ENCODE data around the gene ATP6V0E2.
"Not testable (repeated sequence)": the region's sequence is repeated elsewhere in the genome, so short reads cannot be mapped to it uniquely, and the experiment has no call there.

Gene ATP6V0E2

DNA sequence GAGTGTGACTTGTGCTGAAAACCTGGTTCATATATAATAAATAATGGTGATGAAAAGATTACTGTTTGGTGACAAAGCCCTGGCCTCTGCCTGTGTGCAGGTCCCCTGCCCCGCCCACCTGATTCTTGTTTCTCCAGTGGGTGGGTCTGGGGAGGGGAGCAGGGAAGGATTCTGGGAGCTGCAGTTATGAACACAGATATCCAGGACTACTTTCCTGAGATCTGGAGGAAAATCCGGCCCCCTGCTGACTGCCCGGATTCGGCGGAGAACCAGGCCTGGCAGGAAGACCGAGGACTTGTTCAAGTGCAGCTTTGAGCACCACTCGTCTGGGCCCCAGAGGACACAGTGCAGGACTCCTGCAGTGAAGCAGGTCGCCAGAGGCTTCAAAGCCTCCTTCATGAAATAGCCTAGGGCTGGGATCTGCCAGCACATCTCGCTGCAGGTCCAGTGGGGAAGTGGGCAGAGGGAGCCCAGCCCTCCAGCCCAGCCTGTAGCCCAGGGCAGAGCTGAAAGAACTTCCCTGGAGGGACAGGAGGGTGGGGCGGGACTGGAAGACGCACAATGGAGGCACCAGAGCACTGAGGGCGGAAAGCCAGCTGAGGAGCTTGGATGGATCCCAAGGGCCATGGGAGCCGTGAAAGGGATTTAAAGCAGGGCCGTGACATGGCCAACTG, 7.0 kb downstream of the ATP6V0E2 start:
- DNase-seq = no peak

DNA sequence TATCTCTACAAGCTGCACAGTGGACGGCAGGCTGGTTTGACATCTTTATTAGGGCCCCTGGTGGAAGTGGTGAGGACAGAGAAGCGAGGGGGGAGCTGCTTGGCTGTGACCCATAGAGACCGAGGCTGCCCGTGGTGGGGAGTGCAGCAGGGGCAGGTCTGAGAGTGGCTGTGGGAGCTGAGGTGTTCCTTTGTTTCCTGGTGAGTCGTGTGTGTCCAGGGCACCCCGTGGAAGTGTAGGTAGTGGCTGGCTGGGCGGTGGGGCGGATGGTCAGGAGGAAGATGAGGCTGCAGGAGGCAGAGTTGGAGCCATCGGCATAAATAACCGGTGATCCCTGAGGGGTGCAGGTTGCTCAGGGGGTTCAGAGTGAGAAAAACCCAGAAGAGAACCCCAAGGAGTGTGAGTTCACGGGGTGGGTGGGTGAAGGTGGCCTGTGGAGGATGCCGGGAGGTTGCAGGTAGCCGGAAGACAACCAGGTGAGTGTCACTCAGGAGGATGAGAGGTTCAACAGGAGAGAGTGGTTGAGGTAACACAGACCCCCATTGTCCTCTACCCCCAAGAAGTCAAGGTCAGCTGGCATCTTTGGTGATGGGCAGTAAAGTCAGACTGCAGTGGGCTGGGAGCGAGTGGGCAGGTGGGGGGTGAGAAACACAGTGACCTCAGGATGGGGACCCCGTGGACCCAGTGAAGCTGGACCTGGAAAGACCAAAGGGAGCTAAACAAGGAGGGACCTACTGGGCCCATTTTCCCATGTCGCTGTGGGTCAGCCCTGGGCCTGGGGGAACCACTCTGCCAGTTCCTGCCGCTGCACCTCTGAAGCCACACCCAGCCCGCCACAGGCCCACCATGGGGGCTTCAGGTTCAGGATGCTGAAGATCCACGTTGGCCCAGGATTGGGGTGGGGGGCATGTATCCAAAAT, 7.8 kb downstream of the ATP6V0E2 start:
- no peak for DNase-seq

DNA sequence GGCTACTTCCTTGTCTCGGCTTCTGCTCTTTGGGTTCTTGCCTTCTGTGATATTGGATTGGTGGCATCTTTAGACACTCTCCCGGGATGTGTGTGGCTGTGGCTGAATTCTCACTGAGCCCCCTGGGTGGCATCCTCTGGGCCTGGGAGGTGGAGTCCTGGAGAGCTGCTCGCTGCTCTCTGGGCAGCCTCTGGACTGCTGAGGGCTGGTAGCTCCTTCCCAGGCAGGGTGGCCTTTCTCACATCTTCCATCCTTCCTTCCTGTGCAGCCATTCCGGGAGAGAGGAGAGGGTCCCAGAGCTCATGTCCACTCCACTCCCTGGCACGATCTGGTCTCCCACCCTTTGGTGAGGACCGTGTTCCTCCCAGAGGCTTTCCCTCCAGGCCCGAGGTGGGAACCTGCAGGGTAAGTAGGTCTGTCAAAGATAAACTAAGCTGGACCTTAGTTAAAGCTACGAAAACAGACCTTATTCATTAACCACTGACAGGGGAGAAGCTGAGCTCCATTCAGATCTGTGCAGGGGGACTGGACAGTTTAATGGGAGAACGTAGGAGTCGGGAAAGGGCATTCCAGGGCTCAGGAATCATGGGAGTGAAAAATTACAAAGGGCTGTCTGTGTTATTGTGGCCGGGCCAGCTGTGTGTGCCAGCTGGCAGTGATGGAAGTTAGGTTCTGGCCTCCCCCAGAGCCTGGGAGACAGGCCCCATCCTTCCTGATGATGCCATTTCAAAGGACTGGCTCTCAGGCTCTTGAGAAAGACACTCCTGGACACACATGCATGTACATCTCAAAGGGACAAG, 8.7 kb downstream of the ATP6V0E2 start:
- no peak for DNase-seq

DNA sequence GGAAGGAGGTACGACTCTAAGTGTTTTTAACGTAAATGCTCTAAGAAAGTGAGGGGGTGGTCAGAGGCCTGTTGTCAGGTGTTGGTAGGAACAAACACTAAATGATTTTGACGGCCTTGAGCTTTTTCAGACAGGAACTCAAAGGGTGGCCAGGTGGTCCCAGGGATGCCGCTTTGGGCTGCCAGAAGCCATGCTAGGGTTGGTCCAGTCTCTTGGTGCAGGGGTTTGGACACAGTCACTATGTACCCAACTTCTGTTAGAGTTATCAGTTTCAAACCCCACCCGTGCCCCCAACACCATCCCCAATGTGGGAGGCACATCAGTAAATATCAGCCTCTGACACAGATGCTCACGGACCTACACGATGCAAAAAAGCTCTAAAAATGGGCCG, 9.3 kb downstream of the ATP6V0E2 start:
- no peak for DNase-seq

DNA sequence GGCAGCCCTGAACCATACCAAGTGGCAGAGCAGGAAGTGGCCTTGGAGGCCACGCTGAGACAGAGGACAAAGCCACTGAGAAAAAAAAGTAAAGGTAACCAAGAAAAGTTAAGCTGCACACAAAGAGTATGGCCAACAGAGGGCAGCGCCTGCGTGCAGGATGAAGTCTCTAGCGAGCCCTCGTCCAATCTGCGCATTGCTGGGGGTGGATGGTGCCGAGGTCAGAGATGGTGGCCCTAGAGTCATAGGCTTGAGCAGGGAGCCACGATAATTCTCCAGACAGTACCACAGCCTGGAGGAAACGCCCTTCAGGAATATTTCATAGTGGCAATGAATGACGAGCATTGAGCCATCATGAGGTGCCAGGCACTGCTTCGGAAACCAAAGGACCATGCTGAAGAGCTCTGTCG, 9.7 kb downstream of the ATP6V0E2 start:
- DNase-seq = peak; percentile 15

DNA sequence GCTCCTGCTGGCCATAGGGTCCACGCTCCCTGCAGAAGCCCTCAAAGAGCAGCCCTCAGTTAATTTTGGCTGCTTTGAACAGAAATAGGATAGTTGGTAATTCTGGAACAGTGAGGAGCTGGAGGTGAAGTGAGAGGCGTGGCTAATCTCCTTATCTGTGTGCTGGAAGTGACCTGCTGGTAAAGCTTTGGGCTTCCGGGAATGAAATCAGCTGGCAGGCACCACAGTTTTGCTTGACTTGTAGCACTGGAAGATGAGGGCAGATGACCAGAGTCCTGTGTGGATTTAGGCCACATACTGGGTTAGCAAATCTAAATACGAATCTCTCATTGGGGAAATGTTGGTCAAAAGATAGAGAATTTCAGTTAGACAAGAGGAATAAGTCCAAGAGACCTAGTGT, 10.2 kb downstream of the ATP6V0E2 start:
- no peak for DNase-seq

DNA sequence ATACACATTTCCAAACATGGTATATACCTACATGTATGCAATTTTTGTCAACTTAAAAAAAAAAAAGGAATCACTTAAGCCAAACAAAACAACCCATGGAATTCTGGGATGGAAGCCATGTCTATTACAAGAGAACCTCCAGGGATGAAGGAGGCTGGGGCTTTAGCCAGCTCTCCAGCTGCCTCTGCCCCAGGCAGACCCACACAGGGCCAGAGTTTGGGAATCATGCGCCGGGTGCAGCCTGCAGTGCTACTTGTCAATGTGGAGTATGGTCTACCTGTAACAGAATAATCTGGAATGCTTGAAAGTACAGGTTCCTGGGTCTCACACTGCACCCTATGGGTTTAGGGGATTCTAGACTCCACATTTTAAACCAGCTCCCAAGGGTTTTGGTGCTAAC, 10.8 kb downstream of the ATP6V0E2 start:
- no peak for DNase-seq

DNA sequence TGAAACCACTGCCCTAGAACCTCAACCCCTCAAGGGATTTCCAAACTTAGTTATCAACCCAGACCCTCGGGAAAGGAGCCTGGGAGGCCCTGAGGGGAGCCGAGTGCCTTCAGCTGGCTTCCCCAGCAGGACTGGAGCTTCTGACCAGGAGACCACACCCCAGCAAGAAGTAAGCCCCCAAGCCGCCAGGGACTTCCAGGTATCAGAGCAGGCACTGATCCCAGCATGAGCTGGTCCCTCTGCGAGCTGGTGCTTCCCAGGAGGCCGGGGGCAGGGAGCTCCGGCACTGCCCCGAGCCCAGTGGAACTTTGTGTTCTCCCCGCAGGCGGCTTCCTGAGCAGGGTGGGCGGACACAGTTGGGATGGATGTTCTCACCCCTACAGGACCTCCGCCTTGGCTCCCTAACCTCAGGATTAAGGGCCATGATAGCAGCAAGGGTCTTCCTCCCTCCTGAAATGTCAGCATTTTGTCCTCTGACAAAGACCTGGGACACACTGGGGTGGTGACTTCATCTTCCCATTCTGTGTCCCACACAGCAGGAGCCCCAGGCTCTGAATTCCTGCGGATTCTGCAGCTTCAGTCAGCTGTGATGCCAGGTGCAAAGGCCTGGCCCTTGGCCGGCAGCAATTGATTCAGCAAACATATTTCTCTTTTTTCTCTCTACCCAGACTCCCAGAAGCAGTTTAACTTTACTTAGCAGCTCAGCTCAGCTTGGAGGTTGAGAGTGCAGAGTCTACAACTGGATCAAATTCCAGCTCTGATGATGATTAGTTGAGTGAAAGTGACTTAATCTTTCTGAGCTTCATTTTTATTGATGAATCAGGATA, 11.6 kb downstream of the ATP6V0E2 start:
- no peak for DNase-seq

DNA sequence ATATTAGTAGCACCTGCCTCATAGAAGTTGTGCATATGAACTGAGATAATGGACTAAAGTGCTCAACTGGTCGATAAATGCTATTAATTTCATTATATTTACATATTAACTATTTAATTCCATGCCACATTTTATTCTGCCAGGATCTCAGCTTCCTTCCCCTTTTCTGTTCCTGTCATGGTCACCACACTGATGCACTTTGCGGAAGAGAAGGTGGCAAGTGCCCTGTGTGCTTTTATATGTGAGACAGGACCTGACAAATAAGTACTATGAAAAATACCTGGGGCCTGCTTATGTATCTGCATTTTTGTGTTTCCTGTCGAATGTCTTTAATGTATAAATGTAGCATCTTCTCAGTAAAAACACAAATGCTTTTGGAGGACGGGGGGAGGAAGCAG, 12.2 kb downstream of the ATP6V0E2 start:
- DNase-seq = no peak

DNA sequence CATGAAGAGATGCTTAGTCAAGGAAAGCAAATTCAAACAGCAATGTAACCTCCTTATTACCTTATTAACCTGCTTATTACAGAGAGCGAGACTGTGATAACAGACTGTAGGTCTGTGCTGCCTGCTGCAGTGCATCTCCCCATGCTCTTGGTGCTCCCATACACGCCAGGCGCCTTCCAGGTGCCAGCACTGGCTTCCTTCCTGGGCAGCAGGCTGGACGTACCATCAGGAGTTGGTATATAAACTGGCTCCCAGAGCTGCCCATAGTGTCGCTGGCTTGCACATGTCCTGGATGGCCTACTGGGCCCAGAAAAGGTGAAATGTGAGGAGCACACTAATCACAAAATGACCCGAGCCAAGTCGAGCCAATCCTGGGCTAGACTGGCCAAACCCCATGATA, 13.5 kb downstream of the ATP6V0E2 start:
- DNase-seq = no peak

DNA sequence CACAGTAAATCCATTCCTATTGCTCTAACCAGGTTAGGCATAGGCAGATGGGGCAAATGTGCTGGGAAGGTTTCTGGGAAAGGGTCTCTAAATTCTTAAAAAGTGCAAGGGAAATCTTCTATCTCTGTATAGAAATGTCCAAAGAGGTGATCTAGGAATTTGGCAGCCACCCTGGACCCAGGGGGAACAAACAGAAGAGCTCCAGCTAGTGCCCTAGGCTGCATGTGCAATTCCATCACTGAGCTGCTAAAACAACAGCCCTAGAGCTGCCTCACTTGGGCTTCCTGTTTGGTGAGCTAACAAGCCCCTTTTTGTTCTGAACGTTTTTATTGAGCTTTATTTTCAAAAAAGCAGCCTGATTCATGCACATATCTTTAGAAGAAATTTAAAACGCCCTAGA, 16.9 kb downstream of the ATP6V0E2 start:
- not testable (repeated sequence) for DNase-seq

DNA sequence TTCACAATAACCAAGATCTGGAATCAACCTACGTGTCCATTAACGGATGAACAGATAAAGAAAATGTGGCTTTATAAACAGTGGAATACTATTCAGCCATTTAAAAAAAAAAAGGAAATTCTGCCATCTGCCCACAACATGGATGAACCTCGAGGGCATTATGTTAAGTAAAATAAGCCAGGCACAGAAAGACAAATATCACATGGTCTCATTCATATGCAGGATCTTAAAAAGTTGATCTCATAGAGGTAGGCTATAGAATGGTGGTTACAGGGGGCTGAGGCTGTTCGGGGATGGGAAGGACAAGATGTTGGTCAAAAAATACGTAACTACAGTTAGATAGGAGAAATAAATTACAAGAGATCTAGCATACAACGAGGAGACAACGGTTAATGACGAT, 21.2 kb downstream of the ATP6V0E2 start:
- not testable (repeated sequence) for DNase-seq

DNA sequence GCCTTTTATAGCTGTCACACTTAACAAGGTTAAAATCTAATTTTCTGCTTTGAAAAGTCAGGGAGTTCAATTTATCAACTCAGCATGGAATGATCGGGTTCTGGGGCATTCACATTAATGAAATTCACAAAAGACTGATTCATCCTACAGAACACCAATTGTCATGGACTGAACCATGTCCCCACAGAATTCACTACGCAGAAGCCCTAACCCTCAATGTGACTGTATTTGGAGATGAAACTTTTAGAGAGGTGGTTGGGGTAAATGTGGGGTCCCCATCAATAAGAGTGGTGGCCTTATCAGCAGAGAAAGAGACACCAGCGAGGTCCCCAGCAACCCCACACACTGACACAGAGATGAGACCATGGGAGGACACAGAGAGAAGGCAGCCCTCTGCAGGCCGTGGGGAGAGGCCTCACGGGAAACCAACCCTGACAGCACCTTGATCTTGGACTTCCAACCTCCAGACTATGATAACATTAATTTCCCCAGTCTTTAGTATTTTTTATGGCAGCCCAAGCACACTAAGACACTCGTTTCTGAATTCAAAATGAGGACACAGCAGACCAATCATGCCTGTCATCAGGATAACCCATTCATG, 34.1 kb downstream of the ATP6V0E2 start:
- DNase-seq = not testable (repeated sequence)

DNA sequence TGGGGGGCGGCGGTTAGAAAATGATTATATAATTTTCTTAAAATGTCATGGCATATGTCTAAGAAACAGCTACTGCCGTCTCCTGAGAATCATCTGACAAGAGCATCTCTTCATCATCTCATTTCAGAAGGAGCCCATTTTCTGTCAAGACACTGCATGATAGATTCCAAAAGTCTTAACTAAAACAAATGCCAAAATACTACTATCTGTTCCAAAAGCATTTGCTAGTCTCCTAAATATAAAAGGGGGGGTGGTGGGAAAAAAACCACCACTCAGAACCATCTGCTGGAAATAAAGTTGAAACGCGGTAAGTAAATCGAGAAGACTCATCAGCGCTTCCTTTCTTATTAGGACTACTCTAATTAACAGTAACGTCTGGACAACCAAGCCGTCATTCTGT, 36.5 kb downstream of the ATP6V0E2 start:
- DNase-seq = not testable (repeated sequence)

DNA sequence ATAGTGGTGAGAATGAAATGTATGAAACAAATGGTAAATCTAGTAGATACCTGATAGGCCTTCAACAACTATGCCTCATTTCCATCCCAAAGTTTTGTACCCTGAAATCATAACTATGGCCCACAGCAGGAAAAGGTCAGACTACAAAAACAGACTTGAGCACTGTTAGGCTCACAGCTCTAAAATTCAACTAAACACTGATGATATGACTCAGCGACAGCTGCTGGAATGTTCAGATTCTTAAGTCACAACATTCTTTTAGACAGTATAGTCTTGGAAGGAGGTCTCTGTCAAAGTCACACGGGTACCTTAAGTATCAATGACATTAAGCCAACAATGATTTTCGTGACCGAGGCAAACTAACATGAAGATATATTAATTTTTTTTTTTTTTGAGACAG, 38.4 kb downstream of the ATP6V0E2 start:
- DNase-seq = not testable (repeated sequence)

DNA sequence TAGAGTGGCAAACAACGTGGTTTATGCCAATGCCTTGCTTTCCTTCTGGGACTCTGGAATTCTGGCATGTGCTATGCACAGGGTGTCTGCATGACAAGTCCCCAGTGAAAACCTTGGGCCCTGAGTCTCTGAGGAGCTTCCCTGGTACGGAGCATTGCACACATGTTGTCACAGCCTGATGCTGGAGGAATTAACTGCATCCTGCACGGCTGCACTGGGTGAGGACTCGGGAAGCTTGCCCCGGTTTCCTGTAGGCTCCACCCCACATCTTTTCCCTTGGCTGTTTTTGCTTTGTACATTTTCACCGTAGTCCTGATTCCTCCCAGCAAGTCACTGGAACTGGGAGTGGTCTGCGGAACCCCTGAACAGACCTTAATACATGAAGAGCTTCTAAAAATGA, 52.6 kb downstream of the ATP6V0E2 start:
- not testable (repeated sequence) for DNase-seq
